Uterus (tissue), 4 donors: ENCODE measurements around the gene RORC. TPM values are rescaled to one million over a fixed set of nuclear protein-coding genes. Genes with fewer than 3 reads are reported as not detected.
"Not testable (repeated sequence)": the region's sequence is repeated elsewhere in the genome, so short reads cannot be mapped to it uniquely, and the experiment has no call there.

Experiments
- DNase-seq, 2 donors: peaks; one replicate each; pipeline ENCODE4 v3.0.0-alpha.2; 2019 to 2020
- H3K27ac ChIP-seq, 2 donors: fragments of 200-600 bp; sonication (generic); 1 replicate in 1 of 2; 2 replicates in 1 of 2; pipeline ENCODE4 v1.5.1; 2016 to 2018
- H3K27me3 ChIP-seq, 2 donors: fragments of 200-600 bp; sonication (generic); one replicate each; pipeline ENCODE4 v1.5.1; 2018 to 2019; ENCODE audit warnings: control low read depth in 1 of 2
- H3K36me3 ChIP-seq, 2 donors: fragments of 200-600 bp; sonication (generic); one replicate each; pipeline ENCODE4 v1.5.1; 2019; ENCODE audit warnings: control low read depth in 1 of 2
- H3K4me1 ChIP-seq, 2 donors: fragments of 200-600 bp; sonication (generic); one replicate each; pipeline ENCODE4 v1.5.1; 2018 to 2019; ENCODE audit warnings: control low read depth in 1 of 2
- H3K4me3 ChIP-seq, 2 donors: fragments of 200-600 bp; sonication (generic); 1 replicate in 1 of 2; 2 replicates in 1 of 2; pipeline ENCODE4 v1.5.1; 2018 to 2019; ENCODE audit warnings: mild to moderate bottlenecking in 1 of 2
- H3K9me3 ChIP-seq, 2 donors: fragments of 200-600 bp; sonication (generic); one replicate each; pipeline ENCODE4 v1.5.1; 2019; ENCODE audit warnings: control low read depth in 1 of 2
- POLR2A ChIP-seq, 2 donors: fragments of 450-650 bp; IDR thresholded peaks; one replicate each; pipeline ENCODE4 v1.6.1; 2016; ENCODE audit warnings: antibody characterized with exemption in 2 of 2, mild to moderate bottlenecking in 1 of 2, moderate library complexity in 1 of 2
- intact Hi-C: fragments of 100-400 bp; cut with DNase I; formaldehyde crosslinking; loops from one replicate; pipeline ENCODE4 v1.15.1; 2023; ENCODE audit warnings: low total_unique reads
- total RNA-seq, 4 donors: library from RNA; depleted of rRNA in 3 of 4; stranded (reverse); fragments of >200 nt in 3 of 4; gene quantifications; one replicate each; pipeline versions ENCODE4 v1.1.0 to v1.2.4, GENCODE V29; 2014 to 2023
- TF ChIP-seq, protein P1 (sequence below), 4 experiments: fragments of 200-600 bp in 2 of 4; fragments of 450-650 bp in 2 of 4; sonication (generic) in 2 of 4; IDR thresholded peaks; one replicate each; pipeline ENCODE4 v1.5.1; 2016 to 2019; ENCODE audit warnings: antibody characterized with exemption in 4 of 4, mild to moderate bottlenecking in 2 of 4, moderate library complexity in 1 of 4
- donor health status: DM: yes; HTN: yes; CAD: no.

The RORC gene
- total RNA-seq, 4 donors from 2014 or later, result 0.51 to 4.8 (median 2.1) TPM

DNA sequence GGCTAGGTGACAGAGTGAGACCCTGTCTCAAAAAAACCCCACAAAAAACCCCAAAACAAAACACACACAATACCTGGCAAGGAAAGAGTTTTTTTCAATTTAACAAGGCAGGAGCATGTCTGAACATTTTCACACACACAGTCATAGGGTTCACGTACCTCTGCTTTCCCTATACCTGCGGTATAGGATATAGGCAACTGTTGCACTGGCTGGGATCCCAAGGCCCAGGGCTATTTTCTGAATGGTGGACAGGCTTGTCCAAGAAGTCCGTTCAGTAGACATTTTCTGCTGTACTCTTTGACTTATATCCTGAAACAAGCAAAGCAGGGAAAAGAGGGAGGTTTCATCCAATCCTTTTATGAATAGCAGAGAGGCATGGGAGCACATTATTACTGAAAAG is 48.9 kb downstream of the RORC start:
- Histone ChIP-seq H3K36me3 (no peaks in the 10 kb centered on the region), H3K27ac (no peak overlapping the region), H3K9me3 (no peaks in the 10 kb centered on the region), H3K4me1 (no peaks in the 10 kb centered on the region), H3K27me3 (no peaks in the 10 kb centered on the region), H3K4me3 (no peak overlapping the region)
- intact Hi-C loops, result no loop called here
- no peak for DNase-seq
- no peak for TF ChIP-seq POLR2A (IDR thresholded peaks at IDR 0.05)
- TF ChIP-seq, protein P1, sequence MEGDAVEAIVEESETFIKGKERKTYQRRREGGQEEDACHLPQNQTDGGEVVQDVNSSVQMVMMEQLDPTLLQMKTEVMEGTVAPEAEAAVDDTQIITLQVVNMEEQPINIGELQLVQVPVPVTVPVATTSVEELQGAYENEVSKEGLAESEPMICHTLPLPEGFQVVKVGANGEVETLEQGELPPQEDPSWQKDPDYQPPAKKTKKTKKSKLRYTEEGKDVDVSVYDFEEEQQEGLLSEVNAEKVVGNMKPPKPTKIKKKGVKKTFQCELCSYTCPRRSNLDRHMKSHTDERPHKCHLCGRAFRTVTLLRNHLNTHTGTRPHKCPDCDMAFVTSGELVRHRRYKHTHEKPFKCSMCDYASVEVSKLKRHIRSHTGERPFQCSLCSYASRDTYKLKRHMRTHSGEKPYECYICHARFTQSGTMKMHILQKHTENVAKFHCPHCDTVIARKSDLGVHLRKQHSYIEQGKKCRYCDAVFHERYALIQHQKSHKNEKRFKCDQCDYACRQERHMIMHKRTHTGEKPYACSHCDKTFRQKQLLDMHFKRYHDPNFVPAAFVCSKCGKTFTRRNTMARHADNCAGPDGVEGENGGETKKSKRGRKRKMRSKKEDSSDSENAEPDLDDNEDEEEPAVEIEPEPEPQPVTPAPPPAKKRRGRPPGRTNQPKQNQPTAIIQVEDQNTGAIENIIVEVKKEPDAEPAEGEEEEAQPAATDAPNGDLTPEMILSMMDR (IDR thresholded peaks at IDR 0.05), result no peak

DNA sequence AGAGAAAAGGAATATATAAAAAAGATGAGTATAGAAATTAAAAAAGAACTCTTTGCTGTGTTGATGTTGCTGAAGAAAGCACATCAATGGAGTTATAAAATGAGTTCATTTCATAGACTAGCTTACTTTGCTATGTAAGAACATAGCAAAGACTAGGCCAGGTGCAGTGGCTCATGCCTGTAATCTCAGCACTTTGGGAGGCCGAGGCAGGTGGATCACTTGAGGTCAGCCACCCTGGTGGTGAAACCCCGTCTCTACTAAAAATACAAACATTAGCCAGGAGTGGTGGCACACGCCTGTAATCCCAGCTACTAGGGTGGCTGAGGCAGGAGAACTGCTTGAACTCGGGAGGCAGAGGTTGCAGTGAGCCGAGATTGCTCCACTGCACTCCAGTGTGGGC is 49.6 kb downstream of the RORC start:
- intact Hi-C loops, H3K4me3 ChIP-seq, H3K27me3 ChIP-seq, H3K27ac ChIP-seq, H3K4me1 ChIP-seq, DNase-seq, H3K36me3 ChIP-seq, H3K9me3 ChIP-seq: not testable (repeated sequence)

DNA sequence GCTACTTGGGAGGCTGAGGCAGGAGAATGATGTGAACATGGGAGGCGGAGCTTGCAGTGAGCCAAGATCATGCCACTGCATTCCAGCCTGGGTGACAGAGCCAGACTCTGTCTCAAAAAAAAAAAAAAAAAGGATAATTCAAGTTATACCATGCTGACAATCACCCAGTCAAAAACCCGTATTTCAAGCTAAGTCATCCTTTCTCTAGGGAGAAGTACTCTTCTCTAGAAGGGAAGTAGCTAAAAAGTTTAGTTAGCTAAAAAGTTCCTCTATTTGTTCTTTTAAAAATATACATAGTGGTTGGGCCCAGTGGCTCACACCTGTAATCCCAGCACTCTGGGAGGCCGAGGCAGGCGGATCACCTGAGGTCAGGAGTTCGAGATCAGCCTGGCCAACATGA is 50.9 kb downstream of the RORC start:
- H3K36me3 ChIP-seq, DNase-seq, H3K27me3 ChIP-seq, H3K4me1 ChIP-seq, H3K4me3 ChIP-seq, H3K27ac ChIP-seq, H3K9me3 ChIP-seq, intact Hi-C loops: not testable (repeated sequence)

DNA sequence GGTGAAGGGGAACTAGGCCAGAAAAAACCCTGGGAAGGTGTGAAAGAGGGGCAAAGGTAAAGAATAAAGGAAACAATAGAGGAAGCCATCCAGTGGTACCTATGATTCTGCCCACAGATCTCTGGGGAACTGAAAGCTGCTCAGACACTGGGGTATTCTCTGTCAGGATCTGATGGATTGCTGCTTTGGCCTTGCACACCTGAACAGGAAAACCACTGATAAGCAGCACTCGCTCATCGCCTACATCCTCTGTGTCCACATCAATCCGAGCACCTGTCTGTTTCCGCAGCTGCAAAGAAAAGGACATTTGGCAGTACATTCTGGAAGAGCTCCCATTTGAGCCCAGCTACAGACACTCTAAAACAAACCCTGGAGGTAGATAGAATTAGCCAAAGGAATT is 51.8 kb downstream of the RORC start:
- Histone ChIP-seq H3K27me3 (no peaks in the 10 kb centered on the region), H3K4me1 (no peaks in the 10 kb centered on the region), H3K4me3 (no peak overlapping the region), H3K27ac (no peak overlapping the region), H3K36me3 (no peaks in the 10 kb centered on the region), H3K9me3 (no peaks in the 10 kb centered on the region)
- TF ChIP-seq POLR2A (IDR thresholded peaks at IDR 0.05), result no peak
- TF ChIP-seq, protein P1 (IDR thresholded peaks at IDR 0.05), result no peak
- intact Hi-C loops, result no loop called here
- DNase-seq, result no peak

DNA sequence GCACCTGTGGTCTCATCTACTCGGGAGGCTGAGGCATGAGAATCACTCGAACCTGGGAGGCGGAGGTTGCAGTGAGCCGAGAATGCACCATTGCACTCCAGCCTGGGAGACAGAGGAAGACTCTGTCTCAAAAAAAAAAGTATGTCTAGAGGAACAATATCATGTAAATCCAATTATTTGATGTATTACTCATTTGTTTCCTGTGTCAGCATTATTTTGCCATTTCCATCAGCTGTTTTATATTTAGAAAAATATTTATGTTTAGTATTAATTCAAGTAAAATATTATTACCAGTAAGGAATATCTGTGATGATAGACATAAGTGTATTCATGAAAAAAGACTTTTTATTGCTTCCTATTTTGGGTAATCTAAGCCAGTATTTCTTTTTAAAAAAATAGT is 54.3 kb downstream of the RORC start:
- intact Hi-C loops, result no loop called here
- TF ChIP-seq, protein P1 (IDR thresholded peaks at IDR 0.05), result no peak
- TF ChIP-seq POLR2A (IDR thresholded peaks at IDR 0.05), result no peak
- Histone ChIP-seq H3K27me3 (no peaks in the 10 kb centered on the region), H3K36me3 (no peaks in the 10 kb centered on the region), H3K27ac (no peak overlapping the region), H3K4me3 (no peak overlapping the region), H3K4me1 (no peaks in the 10 kb centered on the region), H3K9me3 (no peaks in the 10 kb centered on the region)
- DNase-seq, result no peak

DNA sequence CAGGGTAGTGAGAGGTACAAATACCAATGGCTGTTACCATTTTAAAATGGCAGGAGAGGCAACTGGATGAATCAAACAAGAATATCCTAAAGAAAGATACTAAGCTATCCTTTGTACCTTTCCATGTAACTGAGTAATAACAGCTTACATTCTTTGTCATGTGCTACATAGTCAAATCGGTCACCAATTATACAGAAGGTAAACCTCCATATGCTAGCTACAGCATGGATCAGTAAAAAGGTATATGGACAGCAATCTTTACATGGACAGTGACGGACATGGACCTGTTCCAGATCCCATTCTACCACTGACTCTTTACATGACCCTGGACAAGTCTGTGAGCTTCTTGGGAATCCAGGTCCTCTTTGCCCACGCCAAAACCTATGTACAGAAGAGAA is 54.9 kb downstream of the RORC start:
- intact Hi-C loops, result no loop called here

More for the DNA sequence above, 54.9 kb downstream of the RORC start:
- H3K4me3 ChIP-seq, result no peak overlapping the region
- H3K9me3 ChIP-seq, result no peaks in the 10 kb centered on the region
- no peak for DNase-seq
- no peak for TF ChIP-seq POLR2A (IDR thresholded peaks at IDR 0.05)
- TF ChIP-seq, protein P1 (IDR thresholded peaks at IDR 0.05), result no peak
- no peak overlapping the region for H3K27ac ChIP-seq
- no peaks in the 10 kb centered on the region for H3K36me3 ChIP-seq
- H3K4me1 ChIP-seq, result no peaks in the 10 kb centered on the region
- no peaks in the 10 kb centered on the region for H3K27me3 ChIP-seq
